Measurements from ENCODE around the gene TBC1D17.

DNA sequence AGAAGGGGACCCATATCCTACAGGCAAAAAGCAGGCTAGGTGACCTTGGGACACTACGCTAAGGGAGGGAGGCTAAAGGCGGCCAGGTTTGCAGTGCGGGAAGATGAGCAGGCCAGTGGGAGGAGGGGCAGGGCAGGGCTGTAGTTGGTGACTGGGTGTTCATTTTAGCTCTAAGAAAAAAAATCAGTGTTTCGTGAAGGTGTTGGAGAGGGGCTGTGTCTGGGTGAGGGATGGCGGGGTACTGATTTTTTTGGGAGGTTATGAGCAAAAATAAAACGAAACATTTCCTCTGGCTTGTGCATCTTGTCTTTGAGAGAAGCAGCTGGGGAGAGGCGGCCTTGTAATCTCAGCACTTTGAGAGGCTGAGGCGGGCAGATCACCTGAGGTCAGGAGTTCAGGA is 56.1 kb downstream of the TBC1D17 start:
- TF ChIP-seq, protein P1, sequence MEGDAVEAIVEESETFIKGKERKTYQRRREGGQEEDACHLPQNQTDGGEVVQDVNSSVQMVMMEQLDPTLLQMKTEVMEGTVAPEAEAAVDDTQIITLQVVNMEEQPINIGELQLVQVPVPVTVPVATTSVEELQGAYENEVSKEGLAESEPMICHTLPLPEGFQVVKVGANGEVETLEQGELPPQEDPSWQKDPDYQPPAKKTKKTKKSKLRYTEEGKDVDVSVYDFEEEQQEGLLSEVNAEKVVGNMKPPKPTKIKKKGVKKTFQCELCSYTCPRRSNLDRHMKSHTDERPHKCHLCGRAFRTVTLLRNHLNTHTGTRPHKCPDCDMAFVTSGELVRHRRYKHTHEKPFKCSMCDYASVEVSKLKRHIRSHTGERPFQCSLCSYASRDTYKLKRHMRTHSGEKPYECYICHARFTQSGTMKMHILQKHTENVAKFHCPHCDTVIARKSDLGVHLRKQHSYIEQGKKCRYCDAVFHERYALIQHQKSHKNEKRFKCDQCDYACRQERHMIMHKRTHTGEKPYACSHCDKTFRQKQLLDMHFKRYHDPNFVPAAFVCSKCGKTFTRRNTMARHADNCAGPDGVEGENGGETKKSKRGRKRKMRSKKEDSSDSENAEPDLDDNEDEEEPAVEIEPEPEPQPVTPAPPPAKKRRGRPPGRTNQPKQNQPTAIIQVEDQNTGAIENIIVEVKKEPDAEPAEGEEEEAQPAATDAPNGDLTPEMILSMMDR (IDR thresholded peaks at IDR 0.05): no peak
- no peak for TF ChIP-seq POLR2AphosphoS5 (IDR thresholded peaks at IDR 0.05)

All from stomach (tissue), 4 donors.